GM12865 (cell line): ENCODE results near the gene CACFD1.
"Not testable (repeated sequence)": the region's sequence is repeated elsewhere in the genome, so short reads cannot be mapped to it uniquely, and the experiment has no call there.

Experiments used
- DNase-seq: peaks from one replicate; pipeline ENCODE4 v3.0.0; 2010; ENCODE audit warnings: low read depth
- H3K4me3 ChIP-seq: 2 replicates; pipeline ENCODE4 v1.5.1; 2011; ENCODE audit warnings: mild to moderate bottlenecking, low read depth, low read length, control low read depth
- CTCF ChIP-seq: IDR thresholded peaks from 2 replicates; pipeline ENCODE4 v1.5.1; 2011; ENCODE audit warnings: low read length, control low read depth, low read depth, inconsistent platforms; ENCODE audit not compliant: insufficient read depth; ENCODE audit errors: missing control alignments

CACFD1 gene

GRCh38 chr9:133441571-133441970, 18.2 kb upstream of the CACFD1 start:
- TF ChIP-seq CTCF, result no peak
- no peak for DNase-seq
- no peak overlapping the region for H3K4me3 ChIP-seq

GRCh38 chr9:133443248-133443647, 16.5 kb upstream of the CACFD1 start:
- no peak overlapping the region for H3K4me3 ChIP-seq
- no peak for TF ChIP-seq CTCF
- no peak for DNase-seq

GRCh38 chr9:133443982-133444381, 15.8 kb upstream of the CACFD1 start:
- no peak overlapping the region for H3K4me3 ChIP-seq
- TF ChIP-seq CTCF, result no peak
- DNase-seq, result no peak

- TF ChIP-seq CTCF, result no peak
- no peak overlapping the region for H3K4me3 ChIP-seq
- no peak for DNase-seq
Observed at GRCh38 chr9:133445293-133445969, 14.3 kb upstream of the CACFD1 start.

GRCh38 chr9:133448487-133448972, 11.2 kb upstream of the CACFD1 start:
- TF ChIP-seq CTCF, result no peak
- DNase-seq, result no peak
- H3K4me3 ChIP-seq, result no peak overlapping the region

- H3K4me3 ChIP-seq, result no peak overlapping the region
- no peak for DNase-seq
- no peak for TF ChIP-seq CTCF
Observed at GRCh38 chr9:133449760-133450159, 10.0 kb upstream of the CACFD1 start.

- DNase-seq, H3K4me3 ChIP-seq: not testable (repeated sequence)
Observed at GRCh38 chr9:133451865-133452264, 7.9 kb upstream of the CACFD1 start.
